Measurements from ENCODE around the gene MMP24OS. TPM values are rescaled to one million over a fixed set of nuclear protein-coding genes. Genes with fewer than 3 reads are reported as not detected.

MMP24OS gene
- total RNA-seq, 1 donor from 2014 or later: 4.2 TPM

- Histone ChIP-seq H3K36me3 (ENCODE audit: control insufficient read depth in 3 of 3, insufficient read depth in 3 of 3, low read length in 3 of 3) (peaks cover 0 to 5% (median 0%) of the 10 kb centered on the region in 3 donors), H3K4me3 (ENCODE audit: low read length in 3 of 3) (no peak overlapping the region), H3K4me1 (ENCODE audit: control insufficient read depth in 3 of 3, insufficient read depth in 3 of 3, low read length in 3 of 3) (peaks cover 0 to 10% (median 4%) of the 10 kb centered on the region in 3 donors), H3K9ac (ENCODE audit: low read depth in 1 of 3, low read length in 3 of 3) (no peak overlapping the region), H3K9me3 (ENCODE audit: control insufficient read depth in 3 of 3, low read length in 3 of 3) (no peaks in the 10 kb centered on the region), H3K27me3 (ENCODE audit: control insufficient read depth in 3 of 3, insufficient read depth in 3 of 3, low read length in 3 of 3) (peaks cover 18 to 27% (median 25%) of the 10 kb centered on the region in 3 donors), H3K27ac (ENCODE audit: low read depth, low read length) (no peak overlapping the region)
These were observed 21.9 kb upstream of the MMP24OS start for GRCh38 chr20:35299780-35300179.

DNA sequence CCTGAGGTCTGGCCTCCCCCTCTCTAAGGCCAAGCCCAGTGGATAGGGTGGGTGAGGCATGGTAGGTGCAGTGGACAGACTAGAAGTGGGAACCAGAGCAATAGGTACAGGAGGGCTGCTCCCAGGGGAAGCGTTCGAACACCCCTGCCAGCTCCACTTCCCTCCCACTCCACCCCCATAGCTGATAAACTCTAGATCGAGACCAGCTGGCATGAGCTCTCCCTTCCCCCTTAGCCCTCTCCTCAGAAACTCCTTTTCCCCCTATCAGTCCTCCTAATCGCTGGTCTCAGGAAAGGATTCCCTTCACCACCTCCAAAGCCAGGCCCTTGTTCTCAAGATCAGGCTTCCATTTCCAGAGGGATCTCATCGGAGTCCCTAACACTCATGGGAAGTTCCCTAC lies 20.3 kb upstream of the MMP24OS start:
- Histone ChIP-seq H3K4me1 (ENCODE audit: control insufficient read depth in 3 of 3, insufficient read depth in 3 of 3, low read length in 3 of 3) (no peaks in the 10 kb centered on the region), H3K9me3 (ENCODE audit: control insufficient read depth in 3 of 3, low read length in 3 of 3) (no peaks in the 10 kb centered on the region), H3K27me3 (ENCODE audit: control insufficient read depth in 3 of 3, insufficient read depth in 3 of 3, low read length in 3 of 3) (peaks cover 30 to 41% (median 36%) of the 10 kb centered on the region in 3 donors), H3K4me3 (ENCODE audit: low read length in 3 of 3) (no peak overlapping the region), H3K36me3 (ENCODE audit: control insufficient read depth in 3 of 3, insufficient read depth in 3 of 3, low read length in 3 of 3) (peaks cover 0 to 4% (median 0%) of the 10 kb centered on the region in 3 donors), H3K27ac (ENCODE audit: low read depth, low read length) (no peak overlapping the region), H3K9ac (ENCODE audit: low read depth in 1 of 3, low read length in 3 of 3) (no peak overlapping the region)

GRCh38 chr20:35297740-35298139 lies 19.8 kb upstream of the MMP24OS start:
- H3K9me3 ChIP-seq (ENCODE audit: control insufficient read depth in 3 of 3, low read length in 3 of 3): no peaks in the 10 kb centered on the region

GRCh38 chr20:35297155-35297554 lies 19.2 kb upstream of the MMP24OS start:
- Histone ChIP-seq H3K36me3 (ENCODE audit: control insufficient read depth in 3 of 3, insufficient read depth in 3 of 3, low read length in 3 of 3) (no peaks in the 10 kb centered on the region), H3K4me1 (ENCODE audit: control insufficient read depth in 3 of 3, insufficient read depth in 3 of 3, low read length in 3 of 3) (no peaks in the 10 kb centered on the region), H3K9me3 (ENCODE audit: control insufficient read depth in 3 of 3, low read length in 3 of 3) (no peaks in the 10 kb centered on the region), H3K9ac (ENCODE audit: low read depth in 1 of 3, low read length in 3 of 3) (no peak overlapping the region), H3K4me3 (ENCODE audit: low read length in 3 of 3) (no peak overlapping the region), H3K27me3 (ENCODE audit: control insufficient read depth in 3 of 3, insufficient read depth in 3 of 3, low read length in 3 of 3) (peaks cover 37 to 49% (median 46%) of the 10 kb centered on the region in 3 donors), H3K27ac (ENCODE audit: low read depth, low read length) (no peak overlapping the region)

More at GRCh38 chr20:35297740-35298139, 19.8 kb upstream of the MMP24OS start:
- Histone ChIP-seq H3K36me3 (ENCODE audit: control insufficient read depth in 3 of 3, insufficient read depth in 3 of 3, low read length in 3 of 3) (no peaks in the 10 kb centered on the region), H3K27me3 (ENCODE audit: control insufficient read depth in 3 of 3, insufficient read depth in 3 of 3, low read length in 3 of 3) (peaks cover 33 to 46% (median 42%) of the 10 kb centered on the region in 3 donors), H3K27ac (ENCODE audit: low read depth, low read length) (no peak overlapping the region), H3K4me1 (ENCODE audit: control insufficient read depth in 3 of 3, insufficient read depth in 3 of 3, low read length in 3 of 3) (no peaks in the 10 kb centered on the region), H3K4me3 (ENCODE audit: low read length in 3 of 3) (no peak overlapping the region), H3K9ac (ENCODE audit: low read depth in 1 of 3, low read length in 3 of 3) (no peak overlapping the region)

- Histone ChIP-seq H3K36me3 (ENCODE audit: control insufficient read depth in 3 of 3, insufficient read depth in 3 of 3, low read length in 3 of 3) (no peaks in the 10 kb centered on the region), H3K9ac (ENCODE audit: low read depth in 1 of 3, low read length in 3 of 3) (no peak overlapping the region), H3K27me3 (ENCODE audit: control insufficient read depth in 3 of 3, insufficient read depth in 3 of 3, low read length in 3 of 3) (peaks cover 37 to 53% (median 49%) of the 10 kb centered on the region in 3 donors), H3K9me3 (ENCODE audit: control insufficient read depth in 3 of 3, low read length in 3 of 3) (no peaks in the 10 kb centered on the region), H3K4me1 (ENCODE audit: control insufficient read depth in 3 of 3, insufficient read depth in 3 of 3, low read length in 3 of 3) (no peaks in the 10 kb centered on the region), H3K4me3 (ENCODE audit: low read length in 3 of 3) (no peak overlapping the region), H3K27ac (ENCODE audit: low read depth, low read length) (no peak overlapping the region)
These were observed 18.2 kb upstream of the MMP24OS start for GRCh38 chr20:35296101-35296554.

DNA sequence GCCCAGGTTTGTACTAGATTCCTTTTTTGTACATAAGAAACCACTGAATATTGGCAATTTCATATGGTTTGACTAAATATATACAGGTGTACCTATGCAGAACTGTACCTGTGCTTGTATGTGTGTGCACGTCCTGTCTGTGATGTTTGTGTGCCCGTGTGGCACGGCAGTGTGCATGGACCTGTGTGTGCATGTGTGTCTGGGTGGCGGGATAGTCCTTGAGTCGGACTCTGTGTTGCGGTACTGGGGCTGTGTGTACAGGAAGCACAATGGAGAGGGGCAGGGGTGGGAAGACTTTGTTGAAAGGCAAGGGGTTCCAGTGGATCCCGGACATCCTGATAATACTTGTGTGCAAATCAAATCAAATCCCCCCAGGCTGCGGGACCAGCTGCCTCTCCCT lies 17.8 kb upstream of the MMP24OS start:
- H3K4me3 ChIP-seq (ENCODE audit: low read length in 3 of 3): no peak overlapping the region
- H3K4me1 ChIP-seq (ENCODE audit: control insufficient read depth in 3 of 3, insufficient read depth in 3 of 3, low read length in 3 of 3): no peaks in the 10 kb centered on the region
- no peak overlapping the region for H3K27ac ChIP-seq (ENCODE audit: low read depth, low read length)
- no peaks in the 10 kb centered on the region for H3K36me3 ChIP-seq (ENCODE audit: control insufficient read depth in 3 of 3, insufficient read depth in 3 of 3, low read length in 3 of 3)
- H3K27me3 ChIP-seq (ENCODE audit: control insufficient read depth in 3 of 3, insufficient read depth in 3 of 3, low read length in 3 of 3): peaks cover 37 to 53% (median 50%) of the 10 kb centered on the region in 3 donors
- no peaks in the 10 kb centered on the region for H3K9me3 ChIP-seq (ENCODE audit: control insufficient read depth in 3 of 3, low read length in 3 of 3)
- H3K9ac ChIP-seq (ENCODE audit: low read depth in 1 of 3, low read length in 3 of 3): no peak overlapping the region

GRCh38 chr20:35295058-35295457 lies 17.1 kb upstream of the MMP24OS start:
- Histone ChIP-seq H3K9ac (ENCODE audit: low read depth in 1 of 3, low read length in 3 of 3) (no peak overlapping the region), H3K4me3 (ENCODE audit: low read length in 3 of 3) (no peak overlapping the region), H3K27ac (ENCODE audit: low read depth, low read length) (no peak overlapping the region), H3K36me3 (ENCODE audit: control insufficient read depth in 3 of 3, insufficient read depth in 3 of 3, low read length in 3 of 3) (no peaks in the 10 kb centered on the region), H3K9me3 (ENCODE audit: control insufficient read depth in 3 of 3, low read length in 3 of 3) (no peaks in the 10 kb centered on the region), H3K4me1 (ENCODE audit: control insufficient read depth in 3 of 3, insufficient read depth in 3 of 3, low read length in 3 of 3) (no peaks in the 10 kb centered on the region), H3K27me3 (ENCODE audit: control insufficient read depth in 3 of 3, insufficient read depth in 3 of 3, low read length in 3 of 3) (peaks cover 37 to 53% (median 53%) of the 10 kb centered on the region in 3 donors)

GRCh38 chr20:35294293-35294685 lies 16.4 kb upstream of the MMP24OS start:
- Histone ChIP-seq H3K27ac (ENCODE audit: low read depth, low read length) (no peak overlapping the region), H3K36me3 (ENCODE audit: control insufficient read depth in 3 of 3, insufficient read depth in 3 of 3, low read length in 3 of 3) (no peaks in the 10 kb centered on the region), H3K9me3 (ENCODE audit: control insufficient read depth in 3 of 3, low read length in 3 of 3) (no peaks in the 10 kb centered on the region), H3K9ac (ENCODE audit: low read depth in 1 of 3, low read length in 3 of 3) (no peak overlapping the region), H3K4me3 (ENCODE audit: low read length in 3 of 3) (no peak overlapping the region), H3K27me3 (ENCODE audit: control insufficient read depth in 3 of 3, insufficient read depth in 3 of 3, low read length in 3 of 3) (peaks cover 37 to 53% (median 53%) of the 10 kb centered on the region in 3 donors), H3K4me1 (ENCODE audit: control insufficient read depth in 3 of 3, insufficient read depth in 3 of 3, low read length in 3 of 3) (no peaks in the 10 kb centered on the region)

GRCh38 chr20:35293303-35294292 lies 15.7 kb upstream of the MMP24OS start:
- H3K9me3 ChIP-seq (ENCODE audit: control insufficient read depth in 3 of 3, low read length in 3 of 3): no peaks in the 10 kb centered on the region
- H3K27ac ChIP-seq (ENCODE audit: low read depth, low read length): no peak overlapping the region
- H3K4me3 ChIP-seq (ENCODE audit: low read length in 3 of 3): no peak overlapping the region
- H3K9ac ChIP-seq (ENCODE audit: low read depth in 1 of 3, low read length in 3 of 3): no peak overlapping the region
- peaks cover 37 to 53% (median 53%) of the 10 kb centered on the region in 3 donors for H3K27me3 ChIP-seq (ENCODE audit: control insufficient read depth in 3 of 3, insufficient read depth in 3 of 3, low read length in 3 of 3)
- no peaks in the 10 kb centered on the region for H3K4me1 ChIP-seq (ENCODE audit: control insufficient read depth in 3 of 3, insufficient read depth in 3 of 3, low read length in 3 of 3)
- H3K36me3 ChIP-seq (ENCODE audit: control insufficient read depth in 3 of 3, insufficient read depth in 3 of 3, low read length in 3 of 3): no peaks in the 10 kb centered on the region

Data from skeletal muscle tissue (tissue), 4 donors.